Effector CD8-positive, alpha-beta T cell (primary cell): ENCODE data around the gene RPL35.

Source experiments
- DNase-seq: peaks from one replicate; lab custom pipeline; 2025; lab: John Stamatoyannopoulos, UW

RPL35 gene

GRCh38 chr9:124877021-124877782 lies 15.4 kb upstream of the RPL35 start:
- no peak for DNase-seq

- no peak for DNase-seq
Measured at GRCh38 chr9:124875501-124875900, 13.7 kb upstream of the RPL35 start.

GRCh38 chr9:124873664-124874063 lies 11.9 kb upstream of the RPL35 start:
- DNase-seq = no peak

- DNase-seq = no peak
Measured at GRCh38 chr9:124871156-124871561, 9.4 kb upstream of the RPL35 start.

GRCh38 chr9:124870723-124871122 lies 9.0 kb upstream of the RPL35 start:
- DNase-seq = no peak

GRCh38 chr9:124869986-124870560 lies 8.3 kb upstream of the RPL35 start:
- peak; percentile 37 for DNase-seq

- DNase-seq = peak; percentile 28
Measured at GRCh38 chr9:124869466-124869985, 7.8 kb upstream of the RPL35 start.

- peak; percentile 80 for DNase-seq
Measured at GRCh38 chr9:124868511-124869465, 7.0 kb upstream of the RPL35 start.

- DNase-seq = no peak
Measured at GRCh38 chr9:124863371-124863871, 1.7 kb upstream of the RPL35 start.

- no peak for DNase-seq
Measured at GRCh38 chr9:124860582-124861341, 995 bp downstream of the RPL35 start.

- DNase-seq = no peak
Measured at GRCh38 chr9:124859803-124860581, 1.8 kb downstream of the RPL35 start.

- no peak for DNase-seq
Measured at GRCh38 chr9:124858330-124859046, 3.3 kb downstream of the RPL35 start.

- no peak for DNase-seq
Measured at GRCh38 chr9:124857533-124858162, 4.1 kb downstream of the RPL35 start.

GRCh38 chr9:124855944-124856765 lies 5.6 kb downstream of the RPL35 start:
- no peak for DNase-seq

- no peak for DNase-seq
Measured at GRCh38 chr9:124855566-124855943, 6.2 kb downstream of the RPL35 start.

- DNase-seq = no peak
Measured at GRCh38 chr9:124854822-124855221, 6.9 kb downstream of the RPL35 start.

GRCh38 chr9:124854161-124854560 lies 7.6 kb downstream of the RPL35 start:
- no peak for DNase-seq

GRCh38 chr9:124853605-124854143 lies 8.1 kb downstream of the RPL35 start:
- DNase-seq = no peak
